GM21717 (cell line): ENCODE measurements around the gene CCNI.
A peak's percentile ranks its signal among the peaks of the same experiment; 100 is the strongest.
"Not testable (repeated sequence)": the region's sequence is repeated elsewhere in the genome, so short reads cannot be mapped to it uniquely, and the experiment has no call there.

Experiments used
- ATAC-seq: cut with Tn5 transposase; IDR thresholded peaks from one replicate; pipeline ENCODE4 v1.9.1; 2021; ENCODE audit warnings: mild to moderate bottlenecking, moderate library complexity; ENCODE audit not compliant: unreplicated experiment

Gene CCNI

GRCh38 chr4:77082886-77083608 is 7.3 kb upstream of the CCNI start:
- ATAC-seq = no peak

GRCh38 chr4:77080806-77081205 is 5.0 kb upstream of the CCNI start:
- ATAC-seq = not testable (repeated sequence)

GRCh38 chr4:77079281-77079680 is 3.5 kb upstream of the CCNI start:
- no peak for ATAC-seq

GRCh38 chr4:77078401-77078800 is 2.6 kb upstream of the CCNI start:
- no peak for ATAC-seq

GRCh38 chr4:77076889-77077635 is 1.3 kb upstream of the CCNI start:
- no peak for ATAC-seq

GRCh38 chr4:77074981-77075855 is 571 bp downstream of the CCNI start:
- peak; percentile 43 for ATAC-seq

GRCh38 chr4:77074381-77074831 is 1.4 kb downstream of the CCNI start:
- ATAC-seq = no peak

GRCh38 chr4:77073981-77074380 is 1.8 kb downstream of the CCNI start:
- no peak for ATAC-seq

GRCh38 chr4:77073106-77073809 is 2.5 kb downstream of the CCNI start:
- no peak for ATAC-seq

- no peak for ATAC-seq
Measured at GRCh38 chr4:77072195-77072753, 3.5 kb downstream of the CCNI start.

GRCh38 chr4:77069514-77069913 is 6.3 kb downstream of the CCNI start:
- ATAC-seq = not testable (repeated sequence)

GRCh38 chr4:77065382-77065781 is 10.4 kb downstream of the CCNI start:
- no peak for ATAC-seq

GRCh38 chr4:77062856-77063255 is 12.9 kb downstream of the CCNI start:
- no peak for ATAC-seq

GRCh38 chr4:77052352-77052751 is 23.4 kb downstream of the CCNI start:
- no peak for ATAC-seq

GRCh38 chr4:77050962-77051361 is 24.8 kb downstream of the CCNI start:
- ATAC-seq = no peak

- ATAC-seq = no peak
Measured at GRCh38 chr4:77047037-77047436, 28.8 kb downstream of the CCNI start.

GRCh38 chr4:77045490-77045889 is 30.3 kb downstream of the CCNI start:
- ATAC-seq = no peak

GRCh38 chr4:77044461-77045150 is 31.2 kb downstream of the CCNI start:
- ATAC-seq = no peak

- no peak for ATAC-seq
Measured at GRCh38 chr4:77043507-77044136, 32.2 kb downstream of the CCNI start.
